ENCODE data around the gene SPAG5.

Gene SPAG5
- total RNA-seq = 12.5 to 14.2 reads per million in 2 donors

DNA sequence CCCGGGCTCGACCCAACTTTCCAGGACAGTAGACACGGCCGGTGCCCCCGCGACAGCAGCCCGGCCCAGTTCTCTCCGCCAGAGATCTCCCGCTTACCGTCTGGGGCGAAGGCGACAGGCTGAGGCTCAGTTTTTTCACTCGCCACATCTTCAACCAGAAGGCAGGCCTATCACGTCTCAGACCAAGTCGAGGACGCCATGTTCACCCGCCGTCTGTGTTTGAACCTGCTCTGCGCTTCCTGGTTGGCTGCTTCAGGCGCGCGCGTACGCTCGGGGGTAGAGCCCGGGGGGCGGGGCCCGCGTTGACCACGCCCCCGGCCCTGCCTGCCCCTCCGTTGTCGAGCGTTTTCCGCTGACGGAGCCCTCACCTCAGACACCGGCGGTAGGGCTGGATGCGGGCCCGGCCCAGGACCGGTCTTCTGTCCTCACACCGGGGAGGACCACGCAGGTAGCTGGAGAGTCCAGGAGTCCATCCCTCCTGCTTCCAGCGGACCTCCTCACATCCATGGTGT, at the start of gene SPAG5:
SPAG5 (minus strand) TSS at position 227 of the 512 bp plus-strand sequence; CDS start at position 148, 79 bp downstream.
- peak; percentile 92 for DNase-seq

- DNase-seq = no peak
Measured at GRCh38 chr17:28646039-28646754, 47.4 kb upstream of the SPAG5 start.

DNA sequence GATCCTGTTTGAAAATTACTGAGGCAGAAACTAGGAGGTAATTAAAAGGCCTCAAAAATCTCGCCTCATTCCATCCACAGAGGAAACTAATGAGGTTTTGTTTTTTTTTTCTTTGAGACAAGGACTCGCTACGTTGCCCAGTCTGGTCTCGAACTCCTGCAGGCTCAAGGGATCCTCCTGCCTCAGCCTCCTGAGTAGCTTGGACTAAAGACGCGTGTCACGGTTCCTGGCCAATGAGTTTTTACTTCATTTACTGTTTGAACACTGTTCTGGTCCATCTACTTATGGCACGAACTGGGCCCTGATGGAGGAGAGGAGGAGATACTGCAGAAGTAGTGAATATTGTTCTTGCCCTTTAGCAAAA, 46.7 kb upstream of the SPAG5 start:
- DNase-seq = no peak

DNA sequence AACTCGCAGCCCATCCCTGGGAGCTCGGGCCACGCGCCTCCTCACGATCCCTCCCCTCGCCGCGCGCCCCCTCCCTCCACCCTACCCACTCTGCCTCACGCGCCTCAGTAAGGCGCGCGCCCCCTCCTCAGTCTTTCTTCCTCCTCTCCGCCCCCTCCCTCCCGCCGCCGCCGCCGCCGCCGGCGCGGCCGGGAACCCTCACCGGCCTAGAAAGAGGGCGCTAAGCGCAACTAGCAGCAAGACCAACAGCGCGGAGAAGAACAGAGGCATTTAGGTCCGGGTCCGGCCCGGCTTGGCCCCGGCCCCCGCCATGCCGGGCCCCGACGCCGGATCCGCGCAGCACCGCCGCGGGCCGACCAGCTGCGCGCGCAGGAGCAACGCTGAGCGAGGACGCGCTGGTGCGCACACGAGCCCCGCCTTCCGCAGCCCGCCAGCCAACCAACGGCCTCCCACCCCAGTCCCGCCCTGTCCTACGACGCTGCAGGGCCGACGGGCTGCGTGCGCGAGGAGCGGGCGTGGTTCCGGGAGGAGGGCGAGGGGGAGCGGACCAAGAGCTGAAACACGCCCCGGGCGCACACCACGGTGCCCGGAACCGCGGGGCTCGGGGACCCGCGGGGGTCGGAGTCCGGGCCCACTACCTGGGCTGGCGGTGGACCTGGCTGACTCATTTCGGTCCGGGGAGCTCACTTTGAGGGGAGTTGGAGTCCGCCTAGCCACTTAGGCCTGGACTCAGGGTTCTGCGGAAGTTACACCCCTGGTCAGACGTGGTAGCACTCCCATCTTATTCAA, 46.2 kb upstream of the SPAG5 start, which contains the start of gene BLTP2:
BLTP2 (minus strand) TSS at position 372 of the 789 bp plus-strand sequence; CDS start at position 270, 102 bp downstream.
- DNase-seq = peak; percentile 91

DNA sequence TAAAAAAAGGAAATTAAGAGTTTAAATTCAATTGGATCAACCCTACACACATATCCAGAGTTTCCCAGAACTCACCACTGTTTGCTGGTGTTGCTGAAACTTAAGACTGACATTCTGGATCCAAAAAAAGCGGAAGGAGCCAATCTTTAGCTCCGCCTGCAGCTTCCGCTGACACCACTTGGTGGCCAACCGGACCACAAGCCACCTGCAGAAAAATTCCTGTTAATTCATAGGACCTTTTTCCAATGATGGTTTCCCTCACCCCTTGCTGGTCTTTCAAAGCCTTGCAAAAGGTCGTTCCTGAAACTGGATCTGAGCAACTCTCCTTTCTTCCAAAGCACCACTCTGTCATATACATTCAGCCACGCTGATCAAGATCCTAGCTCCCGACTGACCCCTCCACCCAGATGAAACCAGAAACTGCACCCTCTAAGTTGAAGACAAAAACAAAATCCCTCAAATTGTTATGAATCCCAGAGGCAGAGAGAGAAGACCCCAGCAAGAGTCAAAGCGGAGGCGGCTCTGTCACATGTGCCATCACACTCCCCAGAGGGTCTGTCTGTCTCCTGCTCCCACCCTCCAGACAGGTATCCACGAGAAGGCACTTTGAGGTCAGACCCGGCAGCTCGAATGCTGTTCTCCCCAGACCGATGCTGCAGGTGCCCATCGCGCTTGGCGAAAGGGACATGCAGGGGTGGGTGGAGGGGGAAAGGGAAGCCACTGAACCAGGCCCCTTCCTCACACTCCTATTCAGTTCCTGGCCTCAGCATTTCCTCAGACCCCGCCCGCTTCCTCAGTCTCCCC, 45.4 kb upstream of the SPAG5 start:
- DNase-seq = no peak

DNA sequence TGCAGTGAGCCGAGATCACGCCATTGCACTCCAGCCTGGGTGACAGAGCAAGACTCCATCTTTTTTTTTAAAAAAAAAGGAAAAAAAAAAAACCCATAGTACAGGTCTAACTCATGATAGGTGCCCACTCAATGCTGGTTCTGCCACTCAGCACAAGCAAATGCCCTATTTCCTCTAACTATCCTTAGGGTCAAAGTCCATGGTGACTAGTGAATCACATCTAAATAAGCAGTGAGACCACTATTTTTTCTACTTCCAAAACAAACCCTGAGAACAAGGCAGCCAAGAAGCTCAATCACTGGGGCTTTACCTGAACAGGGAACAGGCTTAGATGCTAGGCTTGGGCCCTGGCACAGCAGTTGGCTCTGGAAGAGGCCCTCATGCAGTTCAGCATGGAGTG, 42.8 kb upstream of the SPAG5 start:
- no peak for DNase-seq

GRCh38 chr17:28635506-28635905, 36.7 kb upstream of the SPAG5 start:
- no peak for DNase-seq

DNA sequence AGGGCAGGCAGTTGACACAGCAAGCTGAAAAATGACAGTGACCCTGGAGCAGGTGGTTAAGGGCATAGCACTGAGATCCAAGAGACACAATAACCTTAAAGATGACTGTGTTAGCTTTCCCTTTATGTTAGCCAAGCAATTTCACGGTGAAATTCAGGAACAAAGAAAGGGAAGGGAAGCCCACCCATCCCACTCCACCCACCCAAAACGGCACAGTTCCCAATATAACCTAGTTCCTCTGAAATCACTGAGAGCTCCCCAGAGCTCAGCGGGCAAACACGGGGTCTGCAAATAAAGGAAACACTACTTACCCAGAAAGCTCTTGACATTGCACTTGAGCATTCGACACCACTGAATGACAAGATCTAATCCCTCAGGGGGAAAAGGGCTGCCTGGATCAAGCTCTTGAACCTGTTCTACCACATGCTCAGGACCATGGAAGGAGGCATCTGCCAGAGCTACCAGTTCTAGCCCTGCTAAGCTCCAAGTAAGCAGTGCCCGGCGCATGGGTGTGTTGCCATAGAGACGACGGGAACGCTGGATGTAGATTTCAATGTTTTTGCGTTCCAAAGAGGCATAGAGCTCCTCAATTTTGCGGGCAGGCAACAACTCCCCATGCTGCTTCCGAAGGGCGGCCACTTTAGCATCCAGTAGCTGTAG, 35.5 kb upstream of the SPAG5 start:
- DNase-seq = no peak

DNA sequence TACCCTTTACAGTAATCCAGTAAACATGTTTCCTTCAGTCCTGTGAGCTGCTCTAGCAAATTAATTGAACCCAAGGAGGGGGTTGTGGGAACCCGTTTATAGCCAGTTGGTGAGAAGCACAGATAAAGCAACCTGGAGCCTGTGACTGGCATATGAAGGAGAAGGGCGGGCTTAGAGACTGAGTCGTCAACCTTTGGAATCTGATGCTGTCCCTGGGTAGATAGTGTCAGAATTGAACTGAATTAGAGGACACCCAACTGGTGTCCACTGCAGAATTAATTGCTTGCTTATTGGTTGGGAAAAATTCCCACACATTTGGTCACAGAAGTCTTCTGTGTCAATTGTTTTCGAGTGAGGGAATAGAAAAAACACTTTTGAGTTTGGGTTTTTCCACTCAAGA, 28.0 kb upstream of the SPAG5 start:
- no peak for DNase-seq

DNA sequence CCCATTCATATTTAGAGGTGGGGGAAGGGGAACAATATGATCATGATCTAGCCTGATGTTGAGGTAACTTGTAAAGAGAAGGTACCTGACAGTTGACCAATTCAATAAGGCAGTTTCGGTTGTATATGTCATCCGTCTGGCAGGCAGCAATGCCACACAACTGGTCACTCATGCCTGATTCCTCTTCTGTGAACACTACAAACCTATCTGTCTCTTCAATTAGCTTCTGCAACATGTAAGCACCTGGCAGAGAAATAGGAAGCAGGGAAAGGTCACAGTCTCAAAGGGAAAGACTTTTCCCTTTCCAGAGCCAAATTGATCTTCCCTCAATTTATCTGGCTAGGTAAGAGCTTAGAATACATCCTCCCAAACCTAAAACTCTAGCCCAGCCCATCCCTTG, 25.3 kb upstream of the SPAG5 start:
- no peak for DNase-seq

- no peak for DNase-seq
Measured at GRCh38 chr17:28623696-28624095, 24.9 kb upstream of the SPAG5 start.

- DNase-seq = no peak
Measured at GRCh38 chr17:28622186-28622585, 23.4 kb upstream of the SPAG5 start.

DNA sequence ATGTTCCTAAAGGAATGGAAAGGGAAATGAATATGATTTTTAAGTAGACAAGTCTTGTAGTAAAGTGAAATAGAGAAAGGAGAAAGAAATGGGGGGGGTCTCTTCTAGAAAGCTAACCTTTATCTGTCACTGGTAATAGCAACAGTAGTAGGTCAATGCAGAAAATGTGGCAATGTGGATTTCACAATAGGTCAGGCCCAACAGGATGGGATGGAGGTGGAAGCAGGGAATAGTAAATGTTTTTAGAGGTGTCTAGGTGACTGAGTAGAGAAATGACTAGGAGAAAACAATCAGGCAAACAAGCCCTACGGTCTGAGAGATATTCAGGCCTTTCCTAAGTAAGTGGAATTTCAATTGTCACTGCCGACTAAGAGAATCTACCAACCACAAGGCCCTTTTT, 21.2 kb upstream of the SPAG5 start:
- no peak for DNase-seq

- DNase-seq = no peak
Measured at GRCh38 chr17:28618464-28618863, 19.6 kb upstream of the SPAG5 start.

DNA sequence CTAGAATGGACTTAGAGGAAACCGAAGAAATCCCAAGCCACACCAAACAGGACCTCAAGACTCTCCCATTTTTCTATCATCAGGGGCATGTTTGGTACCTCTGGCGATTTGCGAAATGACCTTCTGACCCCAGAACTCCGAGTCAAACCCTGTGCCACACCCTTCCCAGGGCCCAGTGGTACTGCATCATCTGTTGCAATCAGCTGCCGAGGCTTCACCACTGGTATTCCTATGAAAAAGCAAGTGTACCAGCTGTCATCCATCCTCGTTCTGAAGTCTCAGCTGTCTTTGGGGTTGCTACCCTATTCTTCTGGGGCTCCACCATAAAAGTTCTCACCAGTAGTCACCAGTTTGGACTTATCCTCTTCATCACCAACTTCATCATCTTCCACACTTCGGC, 17.5 kb upstream of the SPAG5 start:
- no peak for DNase-seq

DNA sequence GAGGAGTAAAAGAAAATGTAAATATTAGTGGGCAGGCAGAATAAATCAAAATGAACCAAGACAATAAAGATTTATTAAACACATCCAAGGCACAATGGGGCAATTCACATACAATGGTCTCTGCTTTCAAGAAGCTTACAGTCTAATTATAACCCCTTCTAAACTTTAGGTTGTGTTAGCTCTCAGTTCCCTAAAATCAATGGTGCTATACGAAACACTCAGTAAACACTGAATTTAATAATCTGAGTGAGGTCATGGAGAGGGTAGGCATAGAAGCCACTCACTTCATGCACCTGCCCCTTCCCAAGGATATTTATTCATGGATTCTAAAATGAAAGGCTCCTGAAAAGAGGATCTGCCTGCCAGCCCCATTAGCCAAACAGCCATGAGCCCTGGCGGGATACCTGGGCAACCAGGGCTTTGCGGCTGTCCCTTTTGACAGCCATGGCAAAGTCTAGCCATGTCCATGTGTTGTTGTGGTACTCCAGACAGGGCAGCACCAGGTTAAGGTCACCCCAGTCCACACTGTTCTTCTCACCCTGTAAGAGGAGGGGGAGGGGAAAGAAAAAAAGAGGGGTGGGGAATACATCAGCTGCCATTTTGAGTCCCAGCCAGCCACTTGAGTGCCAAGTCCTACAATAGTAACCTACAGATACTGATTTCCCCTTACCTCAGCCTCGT, 16.6 kb upstream of the SPAG5 start:
- DNase-seq = no peak

- no peak for DNase-seq
Measured at GRCh38 chr17:28613931-28614381, 15.1 kb upstream of the SPAG5 start, which contains the start of gene RSKR. Gene RSKR, minus strand, starts transcription at chr17:28614185. Its CDS starts 24 bp downstream, at chr17:28614161.

GRCh38 chr17:28612936-28613872, 14.4 kb upstream of the SPAG5 start:
- peak; percentile 16 for DNase-seq

GRCh38 chr17:28612531-28612930, 13.7 kb upstream of the SPAG5 start:
- no peak for DNase-seq

DNA sequence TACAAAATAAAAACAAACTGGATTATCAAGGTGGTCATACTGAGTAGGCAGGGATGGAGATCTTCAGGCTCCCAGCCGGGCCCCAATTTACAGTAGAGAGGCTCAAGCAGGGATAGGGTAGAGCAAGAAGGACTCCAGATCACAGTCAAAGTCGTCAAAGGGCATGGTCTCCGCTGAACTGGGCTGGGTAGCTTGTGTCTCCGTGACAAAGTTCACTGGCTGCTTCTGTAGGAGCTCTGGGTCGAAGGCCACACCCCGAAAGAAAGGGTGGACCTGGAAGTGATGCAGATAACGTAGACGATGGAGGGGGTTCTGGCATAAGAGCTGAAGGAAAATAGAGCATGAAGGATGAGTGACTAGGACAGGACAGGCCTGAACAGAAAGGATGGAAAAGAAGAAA, 11.6 kb upstream of the SPAG5 start:
- no peak for DNase-seq
